T-helper 2 cell treated with Interferon-gamma antibody and Interleukin-4, amounts not matched to agents 5 μg/mL and 100 μg/mL, for 36 hours (primary cell): ENCODE measurements around the gene IGLL5.

ENCODE experiments used
- DNase-seq: peaks from one replicate; pipeline ENCODE4 v3.0.0; 2021; ENCODE audit warnings: low spot score
- H3K27ac Mint-ChIP-seq: one replicate; pipeline ENCODE4 v1.8.0; 2021; ENCODE audit warnings: mild to moderate bottlenecking, mixed read lengths
- H3K27me3 Mint-ChIP-seq: one replicate; pipeline ENCODE4 v1.8.0; 2021; ENCODE audit warnings: low read depth, mixed read lengths
- H3K36me3 Mint-ChIP-seq: one replicate; pipeline ENCODE4 v1.8.0; 2021; ENCODE audit warnings: low read depth, mixed read lengths
- H3K4me1 Mint-ChIP-seq: one replicate; pipeline ENCODE4 v1.8.0; 2021; ENCODE audit warnings: low read depth, mixed read lengths
- H3K4me3 Mint-ChIP-seq: one replicate; pipeline ENCODE4 v1.8.0; 2022; ENCODE audit warnings: mild to moderate bottlenecking, moderate library complexity, mixed read lengths
- H3K9me3 Mint-ChIP-seq: one replicate; pipeline ENCODE4 v1.8.0; 2021; ENCODE audit warnings: mixed read lengths

The IGLL5 gene

GRCh38 chr22:22925146-22925804 lies 37.7 kb downstream of the IGLL5 start:
- Mint-ChIP-seq H3K27ac (no peak overlapping the region), H3K36me3 (no peaks in the 10 kb centered on the region), H3K4me3 (no peak overlapping the region), H3K4me1 (peaks cover 29% of the 10 kb centered on the region), H3K27me3 (peaks cover 4% of the 10 kb centered on the region), H3K9me3 (no peaks in the 10 kb centered on the region)
- no peak for DNase-seq

- no peaks in the 10 kb centered on the region for H3K36me3 Mint-ChIP-seq
- peaks cover 4% of the 10 kb centered on the region for H3K27me3 Mint-ChIP-seq
- H3K4me1 Mint-ChIP-seq: peaks cover 33% of the 10 kb centered on the region
- H3K27ac Mint-ChIP-seq: no peak overlapping the region
- no peak overlapping the region for H3K4me3 Mint-ChIP-seq
- no peaks in the 10 kb centered on the region for H3K9me3 Mint-ChIP-seq
- DNase-seq: no peak
Measured at GRCh38 chr22:22925805-22926369, 38.3 kb downstream of the IGLL5 start.

- peaks cover 33% of the 10 kb centered on the region for H3K4me1 Mint-ChIP-seq
- peak overlapping the region; percentile 68 for H3K27ac Mint-ChIP-seq
Measured at GRCh38 chr22:22926370-22927195, 39.0 kb downstream of the IGLL5 start.

GRCh38 chr22:22927196-22927887 lies 39.7 kb downstream of the IGLL5 start:
- DNase-seq: no peak
- Mint-ChIP-seq H3K4me1 (peaks cover 33% of the 10 kb centered on the region), H3K4me3 (peak overlapping the region; percentile 44), H3K27me3 (peaks cover 4% of the 10 kb centered on the region), H3K27ac (peak overlapping the region; percentile 68), H3K36me3 (no peaks in the 10 kb centered on the region), H3K9me3 (no peaks in the 10 kb centered on the region)

More at GRCh38 chr22:22926370-22927195, 39.0 kb downstream of the IGLL5 start:
- no peak for DNase-seq
- Mint-ChIP-seq H3K4me3 (peak overlapping the region; percentile 44), H3K9me3 (no peaks in the 10 kb centered on the region), H3K27me3 (peaks cover 4% of the 10 kb centered on the region), H3K36me3 (no peaks in the 10 kb centered on the region)

- Mint-ChIP-seq H3K27ac (peak overlapping the region; percentile 88), H3K4me3 (peak overlapping the region; percentile 45)
Measured at GRCh38 chr22:22927888-22928665, 40.5 kb downstream of the IGLL5 start.

GRCh38 chr22:22928666-22929380 lies 41.2 kb downstream of the IGLL5 start:
- DNase-seq: peak; percentile 63
- Mint-ChIP-seq H3K27me3 (peaks cover 2% of the 10 kb centered on the region), H3K4me3 (peak overlapping the region; percentile 45), H3K9me3 (no peaks in the 10 kb centered on the region), H3K4me1 (peaks cover 33% of the 10 kb centered on the region), H3K27ac (peak overlapping the region; percentile 88), H3K36me3 (no peaks in the 10 kb centered on the region)

More at GRCh38 chr22:22927888-22928665, 40.5 kb downstream of the IGLL5 start:
- Mint-ChIP-seq H3K27me3 (peaks cover 2% of the 10 kb centered on the region), H3K9me3 (no peaks in the 10 kb centered on the region), H3K4me1 (peaks cover 33% of the 10 kb centered on the region), H3K36me3 (no peaks in the 10 kb centered on the region)
- DNase-seq: no peak

- no peaks in the 10 kb centered on the region for H3K27me3 Mint-ChIP-seq
- no peaks in the 10 kb centered on the region for H3K36me3 Mint-ChIP-seq
- H3K9me3 Mint-ChIP-seq: no peaks in the 10 kb centered on the region
- H3K4me1 Mint-ChIP-seq: peaks cover 30% of the 10 kb centered on the region
- peak overlapping the region; percentile 88 for H3K27ac Mint-ChIP-seq
- no peak overlapping the region for H3K4me3 Mint-ChIP-seq
- no peak for DNase-seq
Measured at GRCh38 chr22:22929381-22930221, 42.0 kb downstream of the IGLL5 start.

- Mint-ChIP-seq H3K4me1 (peaks cover 31% of the 10 kb centered on the region), H3K36me3 (no peaks in the 10 kb centered on the region), H3K4me3 (no peak overlapping the region), H3K27me3 (no peaks in the 10 kb centered on the region), H3K27ac (no peak overlapping the region), H3K9me3 (no peaks in the 10 kb centered on the region)
- no peak for DNase-seq
Measured at GRCh38 chr22:22930222-22930497, 42.5 kb downstream of the IGLL5 start.

- H3K27ac Mint-ChIP-seq: no peak overlapping the region
- peaks cover 35% of the 10 kb centered on the region for H3K4me1 Mint-ChIP-seq
- H3K27me3 Mint-ChIP-seq: no peaks in the 10 kb centered on the region
- no peak overlapping the region for H3K4me3 Mint-ChIP-seq
- no peaks in the 10 kb centered on the region for H3K36me3 Mint-ChIP-seq
- no peaks in the 10 kb centered on the region for H3K9me3 Mint-ChIP-seq
- DNase-seq: no peak
Measured at GRCh38 chr22:22930571-22931556, 43.2 kb downstream of the IGLL5 start.

GRCh38 chr22:22931557-22932270 lies 44.1 kb downstream of the IGLL5 start:
- H3K27ac Mint-ChIP-seq: no peak overlapping the region
- H3K9me3 Mint-ChIP-seq: no peaks in the 10 kb centered on the region

GRCh38 chr22:22932512-22932941 lies 44.9 kb downstream of the IGLL5 start:
- no peaks in the 10 kb centered on the region for H3K27me3 Mint-ChIP-seq
- peak overlapping the region; percentile 60 for H3K27ac Mint-ChIP-seq
- H3K4me3 Mint-ChIP-seq: no peak overlapping the region
- no peaks in the 10 kb centered on the region for H3K9me3 Mint-ChIP-seq
- H3K4me1 Mint-ChIP-seq: peaks cover 32% of the 10 kb centered on the region
- no peak for DNase-seq
- no peaks in the 10 kb centered on the region for H3K36me3 Mint-ChIP-seq

More at GRCh38 chr22:22931557-22932270, 44.1 kb downstream of the IGLL5 start:
- Mint-ChIP-seq H3K4me1 (peaks cover 36% of the 10 kb centered on the region), H3K4me3 (no peak overlapping the region), H3K27me3 (no peaks in the 10 kb centered on the region), H3K36me3 (no peaks in the 10 kb centered on the region)
- no peak for DNase-seq
